T-helper 17 cell (primary cell): ENCODE data around the gene CAMK2A. TPM values are rescaled to one million over a fixed set of nuclear protein-coding genes. Genes with fewer than 3 reads are reported as not detected.
"Not testable (repeated sequence)": the region's sequence is repeated elsewhere in the genome, so short reads cannot be mapped to it uniquely, and the experiment has no call there.

Source experiments
- ATAC-seq: fragments of 150-1000 bp; cut with Tn5 transposase; 2 replicates; pipeline ENCODE4 v1.10.0; 2021; ENCODE audit warnings: mild to moderate bottlenecking, moderate library complexity
- DNase-seq, 3 donors: peaks; one replicate each; pipeline versions ENCODE4 v3.0.0 to v3.0.0-alpha.2; 2020 to 2021
- H3K9me3 ChIP-seq: one replicate; pipeline ENCODE4 v1.7.0; 2013; ENCODE audit warnings: low read length, mild to moderate bottlenecking; ENCODE audit not compliant: control insufficient read depth, poor library complexity, severe bottlenecking
- H3K27ac Mint-ChIP-seq: one replicate; pipeline ENCODE4 v1.8.0; 2022; ENCODE audit warnings: mild to moderate bottlenecking, moderate library complexity, mixed read lengths
- H3K27me3 Mint-ChIP-seq: one replicate; pipeline ENCODE4 v1.8.0; 2022; ENCODE audit warnings: mixed read lengths
- H3K36me3 Mint-ChIP-seq: one replicate; pipeline ENCODE4 v1.8.0; 2022; ENCODE audit warnings: low read depth, mixed read lengths
- H3K4me1 Mint-ChIP-seq: one replicate; pipeline ENCODE4 v1.8.0; 2022; ENCODE audit warnings: mild to moderate bottlenecking, mixed read lengths
- H3K4me3 Mint-ChIP-seq: one replicate; pipeline ENCODE4 v1.8.0; 2022; ENCODE audit warnings: mild to moderate bottlenecking, moderate library complexity, mixed read lengths
- total RNA-seq, 4 donors: library from RNA in 2 of 4; stranded (reverse) in 2 of 4; gene quantifications; one replicate each; pipeline ENCODE4 v1.2.3 and lab custom pipeline; 2022 to 2026

The CAMK2A gene
- total RNA-seq, 2 donors from 2014 or later: not detected

DNA sequence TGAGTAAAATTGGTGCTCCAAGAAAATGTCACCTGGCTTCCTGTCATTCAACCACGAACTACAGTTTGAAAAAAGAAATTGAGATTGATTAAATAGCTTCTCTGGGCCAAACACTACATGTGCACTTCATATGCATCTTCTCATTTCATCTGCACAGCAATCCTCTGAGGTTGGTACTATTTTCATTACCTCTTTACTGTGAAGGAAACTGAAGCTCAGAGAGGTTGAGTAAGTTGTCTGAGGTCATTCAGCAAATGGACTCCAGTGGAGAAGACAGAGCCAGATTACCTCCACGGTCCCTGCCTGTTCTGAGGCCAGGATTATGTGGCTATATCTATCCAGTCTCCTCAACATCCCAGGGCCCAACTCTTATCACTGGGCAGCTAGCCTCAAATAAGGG lies 53.3 kb downstream of the CAMK2A start:
- DNase-seq (no peak), ATAC-seq (no peak)
- H3K27ac Mint-ChIP-seq: no peak overlapping the region
- H3K9me3 ChIP-seq: no peaks in the 10 kb centered on the region
- H3K36me3 Mint-ChIP-seq: no peaks in the 10 kb centered on the region
- no peaks in the 10 kb centered on the region for H3K4me1 Mint-ChIP-seq
- H3K27me3 Mint-ChIP-seq: no peaks in the 10 kb centered on the region
- H3K4me3 Mint-ChIP-seq: no peak overlapping the region

DNA sequence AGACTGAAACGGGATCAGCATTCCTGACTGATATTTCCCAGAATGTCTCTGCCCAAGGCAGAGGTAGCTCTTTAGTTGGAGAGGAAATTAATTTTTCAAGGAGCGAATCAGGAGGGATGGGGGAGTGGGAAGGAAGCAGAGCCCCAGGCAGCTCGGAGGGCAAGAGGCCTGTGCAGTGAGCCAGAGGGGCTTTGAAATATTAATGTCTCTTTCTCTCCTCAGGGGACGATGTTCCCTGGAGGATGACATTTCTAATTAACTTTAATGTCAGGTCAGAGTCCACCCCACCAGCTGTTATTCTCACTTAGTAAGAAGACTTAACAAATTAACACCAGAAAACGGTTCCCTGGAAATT lies 54.1 kb downstream of the CAMK2A start:
- Mint-ChIP-seq H3K27ac (no peak overlapping the region), H3K4me3 (no peak overlapping the region), H3K4me1 (peaks cover 3% of the 10 kb centered on the region), H3K36me3 (no peaks in the 10 kb centered on the region), H3K27me3 (no peaks in the 10 kb centered on the region)
- H3K9me3 ChIP-seq: no peaks in the 10 kb centered on the region
- ATAC-seq (no peak), DNase-seq (no peak)

DNA sequence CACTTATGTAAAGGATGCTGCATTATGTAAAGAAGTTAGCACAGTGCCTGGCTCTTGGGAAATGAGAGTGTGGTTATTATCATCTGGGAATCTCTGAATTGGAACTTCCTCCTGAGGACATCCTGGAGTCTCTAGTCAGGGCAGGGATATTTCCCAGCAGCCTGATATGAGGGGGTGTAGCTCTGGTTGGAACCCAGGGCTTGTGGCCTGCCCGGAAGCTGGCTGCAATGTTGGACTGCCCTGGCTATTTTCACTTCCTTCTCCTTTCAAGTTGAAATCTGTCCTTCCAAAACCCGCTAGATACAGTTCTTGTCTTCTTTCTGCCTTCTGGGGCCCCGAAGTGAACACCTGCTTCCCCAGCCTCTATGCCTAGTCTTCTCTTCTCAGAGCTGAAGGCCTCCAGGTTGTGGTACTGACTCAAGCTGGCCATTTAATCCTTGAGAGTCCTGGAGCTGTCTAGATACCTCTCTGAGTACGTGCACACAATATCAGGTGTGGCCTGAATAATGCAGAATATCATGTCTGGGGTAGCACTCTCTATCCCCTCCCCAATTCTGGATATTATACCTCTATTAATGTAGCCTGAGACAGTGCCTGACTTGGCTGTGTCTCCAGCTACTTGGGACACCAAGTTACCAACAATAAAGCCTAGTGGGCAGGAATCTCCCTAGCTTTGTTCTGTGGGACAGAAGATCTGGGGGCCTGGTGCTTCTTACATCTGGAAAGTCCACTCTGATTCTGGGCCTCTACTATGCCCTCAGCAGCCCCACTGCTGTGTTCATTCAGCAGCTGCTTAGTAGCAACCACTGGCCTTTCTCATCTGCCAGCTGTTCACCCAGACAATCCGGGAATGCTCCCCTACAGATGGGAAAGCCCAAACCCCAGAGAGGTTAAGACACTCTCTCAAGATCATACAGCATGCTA lies 54.7 kb downstream of the CAMK2A start:
- Mint-ChIP-seq H3K27me3 (no peaks in the 10 kb centered on the region), H3K36me3 (no peaks in the 10 kb centered on the region), H3K4me3 (no peak overlapping the region), H3K27ac (peak overlapping the region; percentile 56), H3K4me1 (peaks cover 3% of the 10 kb centered on the region)
- no peak for ATAC-seq
- H3K9me3 ChIP-seq: no peaks in the 10 kb centered on the region
- no peak for DNase-seq

DNA sequence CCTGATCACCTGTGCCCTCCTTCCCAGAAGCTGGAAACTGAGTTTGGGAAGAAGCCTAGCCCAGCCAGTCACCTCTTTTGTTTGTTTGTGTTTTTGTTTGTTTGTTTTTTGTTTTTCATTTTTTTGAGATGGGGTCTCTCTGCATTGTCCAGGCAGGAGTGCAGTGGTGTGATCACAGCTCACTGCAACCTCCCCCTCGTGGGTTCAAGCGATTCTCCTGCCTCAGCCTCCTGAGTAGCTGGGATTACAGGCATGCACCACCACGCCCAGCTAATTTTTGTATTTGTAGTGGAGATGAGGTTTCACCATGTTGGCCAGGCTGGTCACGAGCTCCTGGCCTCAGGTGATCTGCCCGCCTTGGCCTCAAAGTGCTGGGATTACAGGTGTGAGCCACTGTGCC lies 55.9 kb downstream of the CAMK2A start:
- H3K4me3 Mint-ChIP-seq, H3K27me3 Mint-ChIP-seq, H3K27ac Mint-ChIP-seq, H3K36me3 Mint-ChIP-seq, H3K9me3 ChIP-seq, H3K4me1 Mint-ChIP-seq, DNase-seq, ATAC-seq: not testable (repeated sequence)

DNA sequence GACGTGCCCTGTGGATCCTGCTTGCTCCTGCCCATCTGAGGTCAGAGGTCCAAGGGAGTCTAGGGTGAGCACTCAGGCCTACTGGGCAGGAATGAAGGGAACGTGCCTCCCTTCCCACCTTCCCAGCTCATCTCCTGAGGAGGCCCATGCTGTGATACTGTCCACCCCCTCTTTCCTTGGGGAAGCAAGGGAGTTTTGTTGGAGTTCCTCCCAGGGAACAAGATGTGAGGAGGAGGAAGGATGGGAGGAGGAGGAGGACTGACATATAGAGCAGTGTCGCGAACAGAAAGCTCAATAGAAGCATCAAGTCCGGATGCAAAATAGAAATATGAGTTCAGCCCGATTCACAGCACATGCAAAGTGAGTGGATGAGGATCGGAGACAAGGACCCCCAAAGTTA lies 58.7 kb downstream of the CAMK2A start:
- no peak for ATAC-seq
- H3K4me1 Mint-ChIP-seq: peaks cover 3% of the 10 kb centered on the region
- peaks cover 8% of the 10 kb centered on the region for H3K27me3 Mint-ChIP-seq
- H3K36me3 Mint-ChIP-seq: no peaks in the 10 kb centered on the region
- H3K4me3 Mint-ChIP-seq: no peak overlapping the region
- no peak for DNase-seq
- no peak overlapping the region for H3K27ac Mint-ChIP-seq
- no peaks in the 10 kb centered on the region for H3K9me3 ChIP-seq

GRCh38 chr5:150229571-150229970 lies 60.0 kb downstream of the CAMK2A start:
- H3K9me3 ChIP-seq: no peaks in the 10 kb centered on the region
- Mint-ChIP-seq H3K4me3 (no peak overlapping the region), H3K27me3 (peaks cover 8% of the 10 kb centered on the region), H3K4me1 (peaks cover 3% of the 10 kb centered on the region), H3K36me3 (no peaks in the 10 kb centered on the region), H3K27ac (no peak overlapping the region)
- DNase-seq: no peak
- no peak for ATAC-seq

DNA sequence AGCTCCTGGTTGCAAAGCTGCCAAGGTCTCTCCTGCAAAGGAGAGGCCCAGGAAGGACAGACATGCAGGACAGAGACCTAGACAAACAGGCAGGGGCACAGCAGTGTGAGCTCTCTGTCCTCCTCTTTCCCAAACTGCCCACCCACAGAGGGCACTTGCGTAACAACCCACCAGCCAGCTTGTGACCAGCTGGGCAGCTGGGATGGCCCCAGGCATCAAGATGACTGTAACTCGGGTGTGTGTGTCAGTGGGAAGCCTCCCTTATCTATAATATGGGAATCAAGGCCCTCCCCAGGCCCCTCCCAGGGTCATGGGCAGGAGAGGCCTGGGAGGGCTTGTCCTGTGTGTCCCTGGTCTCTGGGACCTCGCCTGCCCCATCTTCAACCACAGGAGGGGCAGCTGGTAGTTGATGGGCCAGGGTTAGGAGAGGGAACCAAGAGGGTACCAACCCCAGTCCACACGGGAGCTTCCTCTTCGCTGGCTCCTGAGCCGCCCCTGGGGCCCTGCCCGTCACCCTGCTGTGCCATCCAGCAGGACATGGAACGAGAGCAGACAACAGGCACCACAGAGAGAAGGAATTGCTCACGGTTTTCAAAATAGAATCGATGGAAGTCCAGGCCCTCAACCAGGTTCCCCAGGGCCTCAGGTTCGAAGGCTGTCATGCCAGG lies 61.8 kb downstream of the CAMK2A start:
- ATAC-seq (no peak), DNase-seq (no peak)
- Mint-ChIP-seq H3K27ac (no peak overlapping the region), H3K36me3 (no peaks in the 10 kb centered on the region), H3K27me3 (peaks cover 8% of the 10 kb centered on the region), H3K4me1 (peaks cover 3% of the 10 kb centered on the region), H3K4me3 (no peak overlapping the region)
- H3K9me3 ChIP-seq: no peaks in the 10 kb centered on the region

DNA sequence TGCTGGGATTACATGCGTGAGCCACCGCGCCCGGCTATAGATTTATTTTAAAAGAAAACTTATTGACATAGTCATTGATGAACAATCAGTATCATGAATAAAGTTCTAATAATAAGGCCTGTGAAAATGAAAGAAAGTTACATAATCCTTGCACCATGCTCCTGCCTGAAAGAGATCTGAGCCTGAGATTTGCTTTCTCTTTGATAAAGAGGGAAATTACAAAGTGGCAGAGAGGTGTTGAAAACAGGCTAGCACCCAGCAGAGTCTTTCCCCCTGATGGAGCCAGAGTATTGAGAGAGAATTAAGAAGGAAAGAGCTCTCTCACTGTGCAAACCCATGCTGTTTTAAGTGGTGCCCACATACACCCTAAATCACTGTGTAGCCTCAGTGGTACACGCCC lies 62.5 kb downstream of the CAMK2A start:
- Mint-ChIP-seq H3K36me3 (no peaks in the 10 kb centered on the region), H3K4me1 (peaks cover 3% of the 10 kb centered on the region), H3K27me3 (peaks cover 8% of the 10 kb centered on the region), H3K4me3 (no peak overlapping the region), H3K27ac (no peak overlapping the region)
- no peaks in the 10 kb centered on the region for H3K9me3 ChIP-seq
- ATAC-seq (no peak), DNase-seq (no peak)

DNA sequence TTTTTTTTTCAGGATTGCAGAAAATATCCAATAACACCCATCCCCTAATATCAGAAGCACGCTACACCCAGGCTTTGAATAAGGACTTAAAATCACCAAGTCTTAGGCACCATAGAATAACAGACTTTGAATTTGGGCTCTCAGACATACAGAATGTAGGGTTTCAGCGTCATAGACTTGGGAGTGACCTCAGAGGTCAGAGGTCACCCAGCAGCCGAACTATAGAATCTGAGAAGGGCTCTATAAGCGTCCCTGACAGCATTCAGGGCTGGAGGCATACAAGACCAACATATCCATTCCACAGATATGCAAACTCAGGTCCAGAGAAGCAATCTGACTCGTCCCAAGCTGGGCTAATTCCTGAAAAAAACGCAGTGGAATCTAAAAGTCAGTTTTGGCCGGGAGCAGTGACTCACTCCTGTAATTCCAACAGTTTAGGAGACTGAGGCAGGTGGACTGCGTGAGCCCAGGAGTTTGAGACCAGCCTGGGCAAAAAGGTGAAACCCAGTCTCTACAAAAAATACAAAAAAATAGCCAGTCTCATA lies 65.0 kb downstream of the CAMK2A start:
- H3K4me3 Mint-ChIP-seq: no peak overlapping the region
- H3K27me3 Mint-ChIP-seq: peaks cover 17% of the 10 kb centered on the region
- no peaks in the 10 kb centered on the region for H3K4me1 Mint-ChIP-seq
- ATAC-seq (no peak), DNase-seq (no peak)
- no peaks in the 10 kb centered on the region for H3K9me3 ChIP-seq
- no peaks in the 10 kb centered on the region for H3K36me3 Mint-ChIP-seq
- H3K27ac Mint-ChIP-seq: peak overlapping the region; percentile 43

DNA sequence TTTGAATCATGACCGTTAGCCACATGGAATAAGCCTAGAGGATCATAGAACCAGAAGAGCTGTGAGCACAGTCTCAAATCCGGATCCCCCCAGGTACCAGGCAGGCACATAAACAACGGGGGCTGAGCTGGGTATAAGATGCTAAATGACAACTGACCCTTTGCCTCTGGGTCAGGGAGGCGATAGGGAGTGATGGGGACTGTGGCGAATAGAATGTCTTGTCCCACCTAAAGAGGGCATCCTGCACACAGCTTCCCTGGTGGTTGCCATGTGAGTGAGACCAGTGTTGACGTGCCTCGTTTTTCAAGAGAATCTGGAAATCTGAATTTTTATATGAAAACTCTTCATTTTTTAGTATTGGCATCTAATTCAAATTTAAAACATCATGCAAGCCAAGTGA lies 66.1 kb downstream of the CAMK2A start:
- Mint-ChIP-seq H3K27ac (no peak overlapping the region), H3K36me3 (no peaks in the 10 kb centered on the region), H3K27me3 (peaks cover 17% of the 10 kb centered on the region), H3K4me1 (no peaks in the 10 kb centered on the region), H3K4me3 (no peak overlapping the region)
- no peaks in the 10 kb centered on the region for H3K9me3 ChIP-seq
- DNase-seq (no peak), ATAC-seq (no peak)

- ATAC-seq: no peak
- no peaks in the 10 kb centered on the region for H3K9me3 ChIP-seq
- no peak overlapping the region for H3K4me3 Mint-ChIP-seq
- DNase-seq: no peak
- H3K4me1 Mint-ChIP-seq: peaks cover 3% of the 10 kb centered on the region
- peaks cover 21% of the 10 kb centered on the region for H3K27me3 Mint-ChIP-seq
- H3K27ac Mint-ChIP-seq: no peak overlapping the region
- no peaks in the 10 kb centered on the region for H3K36me3 Mint-ChIP-seq
Observed at GRCh38 chr5:150222906-150223305, 66.7 kb downstream of the CAMK2A start.

DNA sequence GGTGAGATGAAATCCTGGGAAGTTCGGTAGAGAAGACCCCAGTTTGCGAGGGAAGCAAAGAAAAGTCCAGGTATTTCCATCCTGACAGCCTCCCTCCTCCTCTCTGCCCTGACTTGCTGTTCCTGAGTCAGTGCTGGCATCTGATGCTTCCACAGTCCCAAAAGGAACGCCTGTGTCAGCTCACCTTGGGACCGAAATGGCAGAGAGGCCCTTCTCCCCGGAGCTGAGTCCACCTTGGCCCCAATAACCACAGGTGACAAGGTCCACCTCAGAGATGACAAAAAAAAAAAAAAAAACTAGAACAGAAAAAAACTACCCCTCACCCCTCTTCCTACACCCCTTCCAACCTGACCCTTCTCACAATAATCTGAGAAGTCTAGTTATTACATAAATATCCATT lies 68.1 kb downstream of the CAMK2A start:
- DNase-seq (no peak), ATAC-seq (no peak)
- peaks cover 8% of the 10 kb centered on the region for H3K4me1 Mint-ChIP-seq
- H3K36me3 Mint-ChIP-seq: no peaks in the 10 kb centered on the region
- no peaks in the 10 kb centered on the region for H3K9me3 ChIP-seq
- no peak overlapping the region for H3K27ac Mint-ChIP-seq
- peaks cover 29% of the 10 kb centered on the region for H3K27me3 Mint-ChIP-seq
- no peak overlapping the region for H3K4me3 Mint-ChIP-seq

- no peaks in the 10 kb centered on the region for H3K9me3 ChIP-seq
- Mint-ChIP-seq H3K4me3 (no peak overlapping the region), H3K27me3 (peaks cover 29% of the 10 kb centered on the region), H3K27ac (no peak overlapping the region), H3K36me3 (no peaks in the 10 kb centered on the region), H3K4me1 (peaks cover 8% of the 10 kb centered on the region)
- no peak for ATAC-seq
- DNase-seq: no peak
Observed at GRCh38 chr5:150219861-150220260, 69.7 kb downstream of the CAMK2A start.
